GM19025 (cell line): ENCODE measurements around the gene CHAF1B.
"Not testable (repeated sequence)": the region's sequence is repeated elsewhere in the genome, so short reads cannot be mapped to it uniquely, and the experiment has no call there.

Experiments used
- ATAC-seq: cut with Tn5 transposase; IDR thresholded peaks from one replicate; pipeline ENCODE4 v1.9.1; 2021; ENCODE audit warnings: mild to moderate bottlenecking, low read depth, moderate library complexity; ENCODE audit not compliant: unreplicated experiment

The CHAF1B gene

DNA sequence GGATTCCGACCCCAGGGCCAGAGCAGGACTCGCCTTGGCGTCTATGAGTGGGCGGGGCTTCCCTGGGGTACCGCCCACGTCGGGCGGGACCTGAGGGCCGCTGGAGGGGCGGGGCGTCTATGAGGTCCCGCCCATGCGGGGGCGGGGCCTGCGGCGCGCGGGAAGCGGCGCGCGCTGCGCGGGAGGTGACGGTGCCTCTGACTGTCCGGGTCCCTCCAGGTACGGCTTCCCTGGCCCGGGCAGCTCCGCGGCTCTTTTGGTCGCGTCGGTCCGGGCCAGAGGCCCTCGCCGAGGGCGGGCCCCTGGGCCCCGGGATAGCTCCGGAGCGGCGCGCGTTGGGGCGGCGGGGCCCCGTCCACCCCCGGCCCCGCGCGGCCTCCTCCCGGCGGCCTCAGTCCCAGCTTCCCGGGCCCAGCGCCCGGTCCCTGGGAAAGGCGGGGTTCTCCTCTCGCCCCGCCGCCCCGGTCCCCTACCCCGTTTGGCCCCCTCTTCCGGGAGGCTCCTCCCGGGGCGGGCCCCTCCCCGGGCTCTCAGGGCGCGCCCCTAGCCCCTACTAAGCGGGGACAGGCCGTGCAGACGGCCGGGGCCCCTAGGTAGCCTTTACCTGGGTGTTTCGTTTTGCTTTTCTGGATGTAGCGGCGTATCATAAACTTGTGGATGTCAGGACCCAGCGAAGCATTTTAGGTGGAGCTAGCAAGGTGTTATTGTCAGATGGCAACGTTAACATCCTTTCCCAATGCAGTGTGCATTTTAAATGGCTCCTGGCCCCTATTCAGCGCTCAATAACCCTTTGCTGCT is at the start of gene CHAF1B:
Gene CHAF1B, plus strand, starts transcription at position 160 of the 798 bp plus-strand sequence. CDS start 745 bp downstream, outside the sequence.
- ATAC-seq = peak; percentile 95

DNA sequence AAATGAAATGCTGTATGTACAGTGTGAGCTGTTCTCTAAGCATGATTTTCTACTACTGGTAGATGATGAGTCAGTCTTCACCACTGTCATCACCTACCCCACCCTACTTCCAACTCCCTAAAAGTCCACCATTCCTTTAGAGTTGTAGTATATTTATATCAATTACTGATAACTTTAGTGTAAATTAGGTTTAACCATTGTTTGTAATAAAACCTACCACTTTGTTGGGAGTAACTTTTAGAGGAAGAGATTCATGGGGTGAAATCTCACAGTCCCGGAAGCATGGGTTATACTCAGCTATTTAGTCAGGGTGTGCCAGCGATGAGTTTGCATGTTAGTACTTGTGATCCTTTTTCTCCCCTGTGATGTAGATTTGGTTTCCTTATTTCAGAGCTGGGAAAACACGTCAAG is 48.1 kb upstream of the CHAF1B start:
- ATAC-seq = no peak

DNA sequence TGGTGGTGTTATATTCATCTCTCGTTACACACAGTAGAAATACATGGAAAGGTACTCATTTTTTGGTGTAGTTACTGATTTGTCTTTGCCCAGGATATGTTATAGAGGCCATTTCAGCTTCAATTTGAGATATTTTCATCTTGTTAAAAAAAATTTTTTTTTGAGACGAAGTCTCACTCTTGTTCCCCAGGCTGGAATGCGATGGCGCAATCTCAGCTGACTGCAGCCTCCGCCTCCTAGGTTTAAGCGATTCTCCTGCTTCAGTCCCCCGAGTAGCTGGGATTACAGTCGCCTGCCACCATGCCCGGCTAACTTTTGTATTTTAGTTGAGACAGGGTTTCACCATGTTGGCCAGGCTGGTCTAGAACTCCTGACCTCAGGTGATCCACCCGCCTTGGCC is 46.2 kb upstream of the CHAF1B start:
- ATAC-seq = no peak

DNA sequence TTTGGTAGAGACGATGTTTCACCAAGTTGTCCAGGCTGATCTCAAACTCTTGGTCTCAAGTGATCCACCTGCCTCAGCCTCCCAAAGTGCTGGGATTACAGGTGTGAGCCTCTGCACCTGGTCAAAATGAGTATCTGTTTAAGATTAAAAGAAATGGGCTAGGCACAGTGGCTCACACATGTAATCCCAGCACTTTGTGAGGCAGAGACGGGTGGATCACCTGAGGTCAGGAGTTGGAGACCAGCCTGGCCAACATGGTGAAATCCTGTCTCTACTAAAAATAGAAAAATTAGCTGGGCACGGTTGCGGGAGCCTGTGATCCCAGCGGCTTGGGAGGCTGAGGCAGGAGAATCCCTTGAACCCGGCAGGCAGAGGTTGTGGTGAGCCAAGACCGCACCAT is 42.6 kb upstream of the CHAF1B start:
- not testable (repeated sequence) for ATAC-seq

DNA sequence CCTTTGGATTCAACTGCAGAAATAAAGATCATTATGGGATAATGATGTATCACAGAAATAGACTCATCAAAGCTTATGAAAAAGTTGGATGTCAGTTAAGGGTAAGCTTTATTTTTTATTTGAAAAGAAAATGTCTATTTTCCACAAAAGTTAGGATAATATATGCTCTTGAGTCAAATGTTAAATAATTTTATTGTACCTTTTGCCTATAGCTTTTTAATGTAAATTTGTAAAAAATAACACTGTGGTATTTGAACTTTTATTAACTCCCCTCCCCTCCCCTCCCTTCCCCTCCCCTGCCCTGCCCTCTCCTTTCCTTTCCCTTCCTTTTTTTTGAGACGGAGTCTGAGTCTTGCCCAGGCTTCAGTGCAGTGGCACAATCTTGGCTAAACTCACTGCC is 40.3 kb upstream of the CHAF1B start:
- no peak for ATAC-seq

DNA sequence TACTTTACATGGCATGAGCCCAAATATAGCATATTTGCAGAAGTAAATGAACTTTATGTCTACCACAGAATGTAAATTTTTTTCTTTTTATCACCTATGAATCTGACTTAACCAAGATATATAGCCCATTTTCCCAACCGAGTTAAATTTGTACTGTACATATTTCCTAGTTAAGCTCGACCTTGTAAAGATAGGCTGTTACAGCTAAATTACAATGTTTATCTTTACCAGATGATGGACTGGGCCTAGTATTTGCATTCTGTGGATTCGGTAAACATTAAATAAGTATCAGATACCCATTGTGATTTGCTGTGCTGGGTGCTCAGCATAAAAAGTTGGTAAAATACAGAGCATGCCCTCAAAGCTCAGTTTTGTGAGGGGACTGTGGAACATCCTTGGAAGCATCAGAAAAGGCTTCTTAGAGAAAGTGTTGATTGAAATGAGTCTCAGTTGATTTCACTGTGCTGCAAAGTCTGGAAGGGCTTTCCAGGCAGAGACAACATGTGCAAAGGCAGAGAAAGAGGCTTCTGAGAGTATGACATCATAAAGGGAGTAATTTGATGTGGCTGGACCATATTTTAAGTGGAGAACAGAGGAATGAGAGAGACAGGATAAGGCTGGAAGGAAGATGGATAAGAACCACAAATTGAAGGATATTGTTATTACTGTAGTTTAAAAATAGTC is 37.8 kb upstream of the CHAF1B start:
- no peak for ATAC-seq

DNA sequence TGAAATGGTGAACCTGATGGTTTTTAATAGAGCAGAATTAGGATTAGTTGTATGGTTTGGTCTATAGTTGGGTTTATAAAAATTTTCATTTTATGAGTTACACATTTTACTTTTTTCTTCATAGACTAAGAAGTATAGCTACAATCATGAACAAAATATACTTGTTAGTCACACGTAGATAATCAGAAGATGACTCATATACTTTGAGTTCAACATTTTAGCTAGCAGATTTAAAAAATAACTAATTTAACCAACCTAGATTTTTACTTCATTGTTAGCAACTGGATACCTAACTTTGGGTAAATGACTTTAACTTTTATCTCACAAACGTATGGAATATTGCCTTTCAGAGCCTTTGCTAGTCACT is 37.2 kb upstream of the CHAF1B start:
- no peak for ATAC-seq

DNA sequence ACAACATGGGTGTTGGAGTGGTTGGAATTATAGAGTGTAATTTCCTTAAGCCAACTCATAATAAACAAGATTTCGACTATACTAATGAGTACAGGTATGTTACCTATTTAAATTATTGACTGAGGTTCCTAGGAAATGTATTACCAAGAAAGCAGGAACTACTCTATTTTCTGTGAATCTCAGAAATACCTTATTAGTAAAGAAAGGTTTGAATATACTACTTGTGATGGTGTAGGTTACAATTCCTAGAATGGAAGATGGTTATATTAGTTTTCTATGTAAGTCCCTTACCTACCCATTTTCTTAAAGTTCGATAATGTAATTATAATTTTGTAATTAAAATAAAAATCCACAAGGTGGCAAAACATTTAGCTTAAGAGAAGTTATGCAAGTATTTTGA is 35.9 kb upstream of the CHAF1B start:
- no peak for ATAC-seq

DNA sequence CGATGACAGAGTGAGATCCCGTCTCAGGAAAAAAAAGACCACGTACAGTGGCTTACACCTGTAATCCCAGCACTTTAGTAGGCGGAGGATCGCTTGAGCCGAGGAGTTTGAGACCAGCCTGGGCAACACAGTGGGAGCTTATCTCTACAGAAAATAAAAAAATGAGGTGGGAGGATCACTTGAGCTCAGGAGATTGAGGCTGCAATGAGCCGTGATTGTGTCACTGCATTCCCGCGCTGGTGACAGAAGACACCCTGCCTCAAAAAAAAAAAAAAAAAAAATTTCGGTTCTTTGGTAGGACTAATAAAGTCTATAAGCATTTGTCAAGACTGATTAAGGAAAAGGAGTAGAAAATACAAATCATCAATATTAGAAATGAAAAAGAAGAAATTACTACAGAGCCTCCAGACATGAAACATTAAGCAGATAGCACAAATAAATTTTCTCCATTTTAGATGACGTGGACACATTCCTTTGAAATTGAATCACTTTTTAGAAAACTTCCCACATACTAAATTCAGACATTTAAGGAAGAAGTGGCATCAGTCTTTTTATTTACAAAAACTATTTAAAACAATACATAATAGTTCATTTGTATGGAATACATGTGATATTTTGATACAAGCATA is 34.8 kb upstream of the CHAF1B start:
- no peak for ATAC-seq

DNA sequence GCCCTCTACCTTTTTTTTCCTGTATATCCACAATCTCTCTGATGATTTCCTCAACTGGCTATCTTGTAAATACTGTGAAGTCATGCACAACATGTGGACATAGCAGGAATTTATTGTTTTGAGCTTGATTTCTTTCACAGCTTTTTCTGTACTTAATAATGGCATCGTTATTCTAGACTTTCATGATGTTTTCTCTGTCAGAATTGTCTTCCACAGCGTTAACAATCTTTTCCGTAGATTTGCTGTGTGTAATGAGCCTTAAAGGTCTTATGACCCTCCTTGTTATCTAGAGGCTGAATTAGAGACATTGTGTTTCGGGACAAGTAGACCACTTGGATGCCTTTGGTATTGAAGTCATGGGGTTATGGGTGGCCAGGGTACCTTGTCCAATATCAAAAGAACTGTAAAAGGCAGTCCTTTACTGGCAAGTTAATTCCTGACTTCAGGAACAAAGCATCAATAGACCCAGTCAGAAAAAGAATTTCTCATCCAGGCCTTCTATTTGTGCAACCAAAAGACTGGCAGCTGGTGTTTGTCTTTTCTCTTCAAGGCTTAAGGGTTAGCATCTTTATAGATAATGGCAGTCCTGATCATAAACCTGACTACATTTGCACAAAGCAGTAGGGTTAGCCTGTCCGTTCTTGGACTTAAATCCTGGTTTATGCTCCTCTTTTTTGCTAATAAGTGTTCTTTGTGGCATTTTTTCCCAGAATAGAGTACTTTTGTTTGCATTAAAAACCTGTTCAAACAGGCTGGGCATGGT is 30.1 kb upstream of the CHAF1B start:
- no peak for ATAC-seq

DNA sequence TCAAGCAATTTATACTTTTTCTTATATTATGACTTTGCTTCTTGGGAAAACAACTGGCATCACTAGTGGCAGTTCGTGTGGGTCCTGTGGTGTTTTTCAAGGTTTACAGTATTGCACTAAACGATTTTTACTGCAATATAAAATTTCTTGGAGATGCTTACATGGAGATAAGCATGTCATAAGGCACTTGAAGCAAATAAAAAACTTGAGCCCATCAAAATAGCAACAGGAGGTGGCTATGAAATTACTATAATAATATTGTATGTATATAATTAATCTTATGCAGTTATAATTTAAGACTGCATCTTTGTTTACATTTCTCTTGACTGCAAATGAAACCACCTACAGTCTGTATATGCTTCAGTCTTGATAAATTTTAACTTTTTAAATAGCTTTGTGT is 29.3 kb upstream of the CHAF1B start:
- no peak for ATAC-seq

DNA sequence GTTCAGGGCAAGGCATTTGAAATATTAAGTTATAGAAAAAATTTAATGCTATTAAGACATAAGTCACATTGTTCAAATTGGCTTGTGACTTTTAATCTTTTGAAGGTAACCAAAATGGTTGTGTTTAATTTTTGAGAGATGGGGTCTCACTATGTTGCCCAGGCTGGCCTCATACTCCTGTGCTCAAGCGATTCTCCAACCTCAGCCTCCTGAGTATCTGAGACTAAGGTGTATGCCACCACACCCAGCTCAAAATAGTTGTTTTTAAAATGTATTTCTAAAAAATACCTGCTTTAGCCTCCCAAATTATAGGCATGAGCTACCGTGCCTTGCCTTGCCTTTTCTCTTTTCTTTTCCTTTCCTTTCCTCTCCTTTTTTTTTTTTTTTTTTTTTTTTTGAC is 26.0 kb upstream of the CHAF1B start:
- no peak for ATAC-seq

DNA sequence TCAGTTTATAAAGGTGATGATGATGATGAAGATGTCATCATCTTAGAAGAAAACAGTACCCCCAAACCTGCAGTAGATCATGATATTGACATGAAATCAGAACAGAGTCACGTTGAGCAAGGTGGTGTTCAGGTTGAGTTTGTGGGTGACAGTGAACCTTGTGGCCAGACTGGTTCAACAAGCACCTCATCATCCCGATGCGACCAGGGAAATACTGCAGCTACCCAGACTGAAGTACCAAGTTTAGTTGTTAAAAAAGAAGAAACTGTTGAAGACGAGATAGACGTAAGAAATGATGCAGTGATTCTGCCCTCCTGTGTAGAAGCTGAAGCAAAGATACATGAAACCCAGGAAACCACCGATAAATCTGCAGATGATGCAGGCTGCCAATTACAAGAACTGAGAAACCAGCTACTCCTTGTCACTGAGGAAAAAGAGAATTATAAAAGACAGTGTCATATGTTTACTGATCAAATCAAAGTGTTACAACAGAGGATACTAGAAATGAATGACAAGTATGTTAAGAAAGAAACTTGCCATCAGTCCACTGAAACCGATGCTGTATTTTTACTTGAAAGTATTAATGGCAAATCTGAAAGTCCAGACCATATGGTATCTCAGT is 16.0 kb upstream of the CHAF1B start:
- ATAC-seq = no peak

DNA sequence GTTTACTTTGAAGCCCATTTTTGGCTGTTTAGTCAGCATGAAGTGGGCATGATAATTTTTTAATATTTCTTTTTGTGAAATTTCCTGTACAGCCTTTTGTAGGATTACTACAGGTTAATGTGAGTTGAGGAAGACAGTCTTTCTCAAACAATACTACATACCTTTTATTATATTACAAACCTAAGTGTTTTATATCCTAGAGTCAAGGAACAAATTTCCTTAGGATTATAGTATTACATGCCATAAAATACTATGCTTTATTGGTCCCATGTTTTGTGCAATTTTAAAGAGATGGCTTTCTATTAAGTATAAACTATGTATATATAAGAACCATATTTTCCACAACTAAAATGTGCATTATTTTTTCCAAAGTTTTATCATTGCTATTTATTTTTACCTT is 9.2 kb upstream of the CHAF1B start:
- ATAC-seq = no peak

DNA sequence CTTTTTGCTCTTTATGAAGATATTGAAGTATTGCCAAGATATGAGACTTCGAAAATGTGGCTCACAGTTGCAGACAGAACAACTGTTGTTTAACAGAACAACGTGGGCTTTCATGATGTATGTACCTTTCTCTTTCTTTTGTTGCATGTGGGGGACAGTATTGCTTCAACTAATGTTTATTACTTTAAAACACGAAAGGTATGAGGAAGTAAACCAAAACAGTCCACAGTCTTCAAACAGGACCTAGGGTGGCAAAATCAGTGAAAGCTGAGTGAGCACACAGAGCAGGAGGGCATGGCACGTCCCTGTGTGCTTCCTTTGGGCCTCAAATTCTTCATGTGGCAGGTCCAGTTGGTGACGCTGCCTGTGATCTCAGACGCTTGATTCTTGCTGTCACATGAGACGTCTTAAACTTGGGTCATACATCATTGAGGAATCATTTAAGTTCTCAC is 7.8 kb upstream of the CHAF1B start:
- ATAC-seq = no peak

DNA sequence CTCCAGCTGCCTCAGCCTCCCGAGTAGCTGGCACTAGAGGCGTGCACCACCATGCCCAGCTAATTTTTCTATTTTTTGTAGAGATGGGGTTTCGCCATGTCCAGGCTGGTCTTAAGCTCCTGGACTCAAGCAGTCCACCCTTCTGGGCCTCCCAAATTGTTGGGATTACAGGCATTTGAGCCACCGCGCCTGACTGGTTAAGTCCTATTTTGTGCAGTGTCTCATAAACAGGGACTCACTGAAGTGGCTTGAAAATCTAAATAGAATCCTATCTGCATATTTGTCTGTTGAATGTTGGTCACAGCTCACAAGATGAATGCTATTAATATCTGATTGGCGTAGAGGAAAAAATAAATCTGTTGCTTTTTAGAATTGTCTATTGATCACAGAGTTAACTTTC is 5.9 kb upstream of the CHAF1B start:
- no peak for ATAC-seq

DNA sequence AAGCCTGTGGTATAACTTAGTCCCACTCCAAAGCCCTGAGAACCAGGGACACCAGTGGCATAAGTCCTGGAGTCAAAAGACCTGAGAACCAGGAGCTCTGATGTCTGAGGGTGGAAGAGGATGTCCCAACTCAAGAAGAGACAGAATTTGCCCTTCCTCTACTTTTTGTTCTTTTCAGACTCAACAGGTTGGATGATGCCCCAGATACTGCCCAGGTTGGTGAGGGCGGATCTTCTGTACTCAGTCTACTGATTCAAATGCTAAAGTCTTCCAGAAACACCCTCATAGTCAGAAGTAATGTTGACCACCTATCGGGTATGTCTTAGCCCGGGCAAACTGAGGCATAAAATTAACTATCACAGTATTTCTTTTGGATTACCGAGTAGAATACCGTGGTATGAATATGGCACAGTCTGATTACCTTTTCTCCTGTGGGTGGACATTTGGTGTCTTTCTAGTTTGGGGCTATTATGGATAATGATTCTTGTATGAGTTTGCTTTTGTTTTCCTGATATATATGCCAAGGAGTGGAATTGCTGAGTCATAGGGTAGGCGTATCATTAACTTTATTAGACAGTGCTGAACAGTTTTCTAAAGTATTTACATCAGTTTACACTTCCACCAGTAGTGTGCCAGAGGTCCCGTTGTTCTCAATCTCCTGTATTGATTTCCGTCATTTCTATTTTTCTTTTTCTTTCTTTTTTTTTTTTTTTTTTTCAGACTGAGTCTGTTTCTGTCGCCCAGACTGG is 3.2 kb upstream of the CHAF1B start:
- no peak for ATAC-seq

DNA sequence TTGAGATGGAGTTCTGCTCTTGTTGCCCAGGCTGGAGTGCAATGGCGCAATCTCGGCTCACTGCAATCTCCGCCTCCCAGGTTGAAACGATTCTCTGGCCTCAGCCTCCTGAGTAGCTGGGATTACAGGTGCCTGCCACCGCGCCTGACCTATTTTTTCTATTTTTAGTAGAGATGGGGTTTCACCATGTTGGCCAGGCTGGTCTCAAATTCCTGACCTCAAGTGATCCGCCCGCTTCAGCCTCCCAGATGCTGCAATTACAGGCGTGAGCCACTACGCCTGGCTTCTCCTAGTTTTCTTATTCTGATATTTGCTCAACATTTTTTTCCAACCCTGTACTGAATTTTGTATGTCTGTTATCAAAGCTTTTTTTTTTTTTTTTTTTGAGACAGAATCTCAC is 2.5 kb upstream of the CHAF1B start:
- not testable (repeated sequence) for ATAC-seq

DNA sequence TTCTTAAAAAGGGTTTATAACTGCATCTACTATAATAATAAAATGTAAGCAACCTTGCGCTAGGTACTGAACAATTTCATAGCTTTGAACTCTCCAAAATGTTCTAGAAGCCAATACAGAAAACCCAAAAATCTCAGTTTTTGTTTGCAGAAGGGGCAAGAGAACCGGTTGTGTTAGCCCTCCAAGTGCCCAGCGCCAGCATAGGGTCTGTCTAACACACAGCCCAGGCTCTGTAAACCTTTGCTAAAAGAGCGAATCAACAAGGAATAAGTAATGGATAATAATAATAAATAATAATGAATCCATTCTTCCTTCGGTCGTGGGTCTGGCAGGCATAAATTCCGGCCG is 333 bp upstream of the CHAF1B start:
- ATAC-seq = no peak
